GM18867 (cell line): ENCODE measurements around the gene NOXA1.

ENCODE experiments used
- ATAC-seq: cut with Tn5 transposase; IDR thresholded peaks from one replicate; pipeline ENCODE4 v1.9.1; 2021; ENCODE audit warnings: mild to moderate bottlenecking, moderate library complexity; ENCODE audit not compliant: unreplicated experiment

Gene NOXA1

GRCh38 chr9:137387891-137388560 lies 35.2 kb upstream of the NOXA1 start:
- ATAC-seq = no peak

- ATAC-seq = no peak
These were observed 34.4 kb upstream of the NOXA1 start for GRCh38 chr9:137388589-137389427.

- ATAC-seq = no peak
These were observed 33.8 kb upstream of the NOXA1 start for GRCh38 chr9:137389428-137389746.

DNA sequence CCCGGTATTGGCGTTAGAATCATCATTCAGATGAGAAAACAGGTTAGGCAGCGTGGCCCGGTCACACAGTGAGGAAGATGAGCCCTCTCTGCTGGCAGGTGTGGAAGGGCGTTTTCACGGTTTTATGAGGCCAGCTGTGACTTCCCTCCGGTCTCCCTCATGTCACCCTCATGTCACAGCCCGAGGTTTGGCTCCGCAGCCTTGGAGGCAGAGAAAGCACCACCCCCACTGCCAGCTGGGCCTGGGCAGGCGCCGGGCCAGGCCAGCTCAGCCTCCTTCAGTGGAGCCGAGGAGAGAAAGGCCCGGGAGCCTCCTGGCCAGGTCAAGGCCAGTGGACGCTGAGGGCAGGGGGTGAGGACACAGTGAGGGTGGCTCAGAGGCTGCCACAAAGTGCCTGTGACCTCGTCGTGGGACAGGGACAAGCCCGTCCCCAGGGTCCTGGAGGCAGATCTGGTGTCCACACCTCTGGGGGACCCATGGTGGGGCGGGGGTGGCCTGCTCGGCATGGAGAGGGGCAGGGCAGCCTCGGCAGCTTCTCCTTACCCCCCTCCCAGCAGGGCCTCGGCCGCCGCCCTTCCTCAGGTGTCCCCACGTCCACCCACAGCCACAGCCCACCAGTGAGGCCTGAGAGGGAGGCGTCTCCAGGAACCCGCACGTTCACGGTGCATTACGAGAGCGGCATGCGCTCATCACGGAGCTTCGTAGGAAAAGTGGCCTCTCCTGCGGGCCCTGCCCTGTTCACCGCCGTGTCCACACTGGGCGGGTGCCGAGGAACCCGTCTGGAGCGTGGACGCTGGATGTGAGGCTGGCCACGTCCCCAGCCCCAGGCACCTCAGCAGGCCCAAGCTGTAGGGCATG lies 32.4 kb upstream of the NOXA1 start:
- no peak for ATAC-seq

DNA sequence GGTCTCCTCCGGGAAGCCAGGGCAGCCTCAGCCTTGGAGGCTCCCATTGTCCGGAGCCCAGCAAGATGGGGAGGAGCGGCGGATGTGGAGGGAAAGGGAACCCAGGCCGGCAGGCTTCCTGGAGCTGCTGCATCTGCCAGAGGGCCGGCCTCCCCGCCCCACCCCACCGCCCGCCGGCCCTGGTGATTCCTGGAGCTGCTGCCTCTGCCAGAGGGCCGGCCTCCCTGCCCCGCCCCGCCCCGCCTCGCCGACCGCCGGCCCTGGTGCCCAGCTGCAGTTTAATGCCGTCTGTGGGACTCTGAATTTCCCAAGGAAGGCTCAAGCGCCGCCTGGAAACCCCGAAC lies 31.8 kb upstream of the NOXA1 start:
- ATAC-seq = no peak

GRCh38 chr9:137392232-137393007 lies 30.8 kb upstream of the NOXA1 start:
- ATAC-seq = no peak

DNA sequence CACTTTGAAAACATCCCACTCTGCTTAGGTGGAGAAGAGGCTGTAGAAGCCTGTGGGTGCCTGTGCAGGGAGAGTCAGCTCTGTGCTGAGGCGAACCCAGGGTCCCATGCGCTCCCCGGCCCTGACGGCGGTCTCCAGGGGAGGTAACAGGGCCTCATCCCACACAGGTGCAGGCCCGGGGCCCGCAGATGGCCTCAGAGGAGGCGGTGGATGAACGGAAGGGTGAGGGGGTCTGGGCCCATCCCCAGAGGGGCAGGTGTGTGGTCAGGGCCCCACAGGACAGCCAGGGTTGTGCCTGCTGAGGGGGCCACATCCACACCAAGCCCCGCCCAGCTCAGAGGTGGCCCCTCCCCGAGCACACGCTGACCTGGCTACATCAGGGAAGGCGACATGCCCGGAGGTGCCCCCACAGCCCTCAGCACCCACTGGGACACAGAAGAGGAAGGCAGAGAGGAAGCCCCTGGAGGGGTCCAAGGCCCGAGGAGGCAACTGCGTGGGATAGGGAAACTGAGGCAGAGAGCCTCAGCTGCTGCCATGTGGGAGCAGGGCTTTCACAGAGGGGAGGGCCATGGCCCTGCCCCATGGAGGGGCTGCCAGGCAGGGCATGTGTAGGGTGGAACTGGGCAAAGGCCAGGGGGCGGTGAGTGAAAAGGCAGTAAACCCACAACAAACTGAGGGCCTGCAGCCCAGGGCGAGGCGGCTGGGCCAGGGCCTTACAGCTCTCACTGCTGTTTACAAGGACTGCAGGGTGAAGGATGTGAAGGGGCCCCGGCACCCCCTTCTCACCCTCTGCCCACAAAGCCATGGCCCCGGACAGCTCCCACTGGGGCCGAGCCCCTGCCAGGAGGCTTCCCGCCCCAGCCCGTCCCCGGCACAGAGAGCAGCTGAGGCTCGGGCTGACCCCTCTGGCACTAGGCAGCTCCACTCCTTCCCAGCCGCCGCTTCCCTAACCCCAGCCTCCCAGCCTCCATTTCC lies 29.7 kb upstream of the NOXA1 start:
- ATAC-seq = no peak

GRCh38 chr9:137394866-137395665 lies 28.1 kb upstream of the NOXA1 start:
- no peak for ATAC-seq

- no peak for ATAC-seq
These were observed 27.6 kb upstream of the NOXA1 start for GRCh38 chr9:137395666-137396010.

DNA sequence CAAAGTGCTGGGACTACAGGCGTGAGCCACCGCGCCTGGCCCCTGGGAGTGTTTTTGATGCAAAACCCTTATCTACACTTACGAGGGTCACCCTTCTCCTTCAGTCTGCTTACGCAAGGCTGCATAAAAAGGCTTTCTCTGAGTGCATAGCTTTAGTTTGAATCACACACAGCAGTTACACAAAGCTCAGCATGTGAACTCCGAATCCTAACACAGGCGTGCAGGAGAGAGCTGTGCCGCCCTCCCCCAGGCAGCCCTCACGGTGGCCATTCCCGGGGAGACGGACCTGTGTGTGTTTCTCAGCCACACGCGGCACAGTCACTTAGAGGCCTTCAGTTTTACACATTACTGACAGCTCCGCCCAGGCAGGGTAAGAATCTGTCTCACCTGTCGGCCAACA lies 27.0 kb upstream of the NOXA1 start:
- ATAC-seq = no peak

- no peak for ATAC-seq
These were observed 26.4 kb upstream of the NOXA1 start for GRCh38 chr9:137396634-137397367.

DNA sequence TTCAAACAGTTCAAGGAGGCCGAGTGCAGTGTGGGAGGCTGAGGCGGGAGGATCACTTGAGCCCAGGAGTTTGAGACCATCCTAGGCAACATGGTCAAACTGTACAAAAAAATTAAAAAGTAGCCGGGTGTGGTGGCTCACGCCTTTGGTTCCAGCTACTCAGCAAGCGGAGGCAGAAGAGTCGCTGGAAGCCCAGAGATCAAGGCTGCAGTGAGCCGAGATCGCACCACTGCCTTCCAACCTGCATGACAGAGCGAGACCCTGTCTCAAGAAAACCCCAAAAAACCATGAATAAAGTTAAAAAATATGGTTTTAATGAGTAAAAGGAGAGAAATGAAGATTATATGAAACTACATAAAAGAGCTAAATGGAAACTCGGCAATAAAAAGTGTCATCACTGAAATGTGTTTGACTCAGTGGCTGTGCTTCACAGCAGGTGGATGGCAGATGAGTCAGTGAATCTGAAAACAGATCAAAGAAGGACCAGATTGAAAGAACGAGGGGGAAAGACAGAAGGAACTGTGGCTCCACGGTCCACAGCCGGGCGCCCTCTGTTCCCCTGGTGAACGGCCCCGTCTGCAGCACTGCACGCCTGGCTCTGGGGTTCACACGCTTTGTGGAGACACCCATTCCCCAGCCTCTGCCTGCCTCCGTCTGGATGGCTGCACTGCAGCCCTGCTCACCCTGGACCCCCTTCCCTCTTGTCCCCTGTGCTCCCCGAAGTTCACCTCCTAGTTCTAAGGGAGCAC lies 25.3 kb upstream of the NOXA1 start:
- ATAC-seq = no peak

DNA sequence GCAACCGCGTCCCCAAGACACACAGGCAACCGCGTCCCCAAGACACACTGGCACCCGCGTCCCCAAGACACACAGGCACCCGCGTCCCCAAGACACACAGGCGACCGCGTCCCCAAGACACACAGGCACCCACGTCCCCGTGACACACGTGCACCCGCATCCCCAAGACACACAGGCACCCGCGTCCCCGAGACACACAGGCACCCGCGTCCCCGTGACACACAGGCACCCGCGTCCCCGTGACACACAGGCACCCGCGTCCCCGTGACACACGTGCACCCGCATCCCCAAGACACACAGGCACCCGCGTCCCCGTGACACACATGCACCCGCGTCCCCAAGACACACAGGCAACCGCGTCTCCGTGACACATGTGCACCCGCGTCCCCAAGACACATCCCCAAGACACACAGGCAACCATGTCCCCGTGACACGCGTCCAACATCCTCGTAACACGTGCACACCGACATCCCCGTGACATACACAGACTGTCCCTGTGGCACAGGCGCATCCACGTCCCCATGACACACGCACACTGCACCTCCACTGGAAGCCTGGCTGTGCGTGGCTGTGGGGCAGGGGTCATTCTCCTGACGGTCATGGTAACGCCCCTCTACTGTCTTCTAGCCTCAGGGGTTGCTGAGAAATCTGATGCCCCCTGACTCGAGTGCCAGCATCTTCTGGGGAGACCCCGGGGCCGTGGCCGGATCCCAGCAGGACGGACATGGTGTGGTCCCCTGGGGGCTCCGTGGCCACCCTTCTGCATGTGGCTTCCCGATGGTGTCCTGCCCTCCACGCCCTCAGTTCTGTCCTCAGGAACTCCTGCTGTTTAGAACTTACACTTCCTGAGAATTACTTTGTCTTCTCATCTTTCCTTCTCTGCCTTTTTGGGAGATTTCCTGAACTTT lies 24.4 kb upstream of the NOXA1 start:
- no peak for ATAC-seq

GRCh38 chr9:137402746-137403145 lies 20.4 kb upstream of the NOXA1 start:
- ATAC-seq = no peak

DNA sequence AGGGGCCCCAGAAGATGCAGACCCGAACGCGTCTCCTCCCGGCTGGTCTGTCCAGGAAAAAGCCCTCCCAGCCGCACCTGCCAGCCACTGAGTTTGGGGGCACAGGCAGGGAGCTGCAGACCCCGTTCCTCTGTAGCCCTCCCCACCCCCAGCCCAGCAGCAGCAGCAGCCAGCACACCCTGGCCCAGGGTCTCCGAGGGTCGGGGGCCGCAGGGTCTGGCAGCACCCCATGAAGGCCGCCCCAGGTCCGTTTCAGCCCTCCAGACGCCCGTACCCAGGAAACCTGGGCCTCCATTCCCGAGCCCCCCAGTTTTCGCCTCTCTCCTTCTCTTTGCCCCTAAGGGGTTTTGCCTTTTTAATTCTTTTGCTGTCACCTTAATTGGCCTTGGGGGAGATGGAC lies 19.9 kb upstream of the NOXA1 start:
- ATAC-seq = no peak

GRCh38 chr9:137404961-137405567 lies 18.1 kb upstream of the NOXA1 start:
- ATAC-seq = no peak
